HepG2 (cell line): ENCODE data around the gene STEAP3. TPM values are rescaled to one million over a fixed set of nuclear protein-coding genes. Genes with fewer than 3 reads are reported as not detected.

ENCODE experiments used
- ATAC-seq: fragments of 200-7000 bp; cut with Tn5 transposase; 3 replicates; pipeline ENCODE4 v1.9.1; 2020; ENCODE audit warnings: mild to moderate bottlenecking, moderate library complexity
- BruUV-seq: library from RNA; stranded (reverse); fragments of 400-500 nt; replicated peaks from 2 replicates; lab custom pipeline; 2021; lab: Mats Ljungman, UMichigan
- CTCF ChIA-PET: fragments of 300-600 bp; formaldehyde crosslinking; extraction: SDS; loops from one replicate; lab custom pipeline; 2021; ENCODE audit warnings: low total read pairs, inconsistent platforms, low intra/inter-chr PET ratio; lab: Yijun Ruan, JAX
- POLR2A ChIA-PET: fragments of 350-600 bp; sonication (Branson Sonifier 250); formaldehyde crosslinking; loops from one replicate; lab custom pipeline; 2020; ENCODE audit warnings: antibody characterized with exemption, inconsistent platforms; lab: Yijun Ruan, JAX
- DNase-seq: peaks from one replicate; pipeline ENCODE4 v3.0.0-alpha.2; 2015; ENCODE audit warnings: low spot score
- FAIRE-seq: peaks from 3 replicates; lab custom pipeline; 2011; peaks lifted over from hg19 to GRCh38; lab: Jason Lieb, UNC
- H2AFZ ChIP-seq: one replicate; pipeline ENCODE4 v1.6.1; 2011; ENCODE audit warnings: low read length, inconsistent platforms
- H3K27ac ChIP-seq: fragments of 300-600 bp; 3 replicates; pipeline ENCODE4 v1.8.0; 2011; ENCODE audit warnings: mixed run types, mild to moderate bottlenecking, mixed read lengths, low read length, inconsistent platforms; ENCODE audit not compliant: insufficient read depth; ENCODE audit errors: extremely low read length
- H3K27me3 ChIP-seq, 2 experiments: fragments of 200-600 bp in 1 of 2; 2 replicates in 1 of 2; 3 replicates in 1 of 2; pipeline versions ENCODE4 v1.6.0 to v1.8.0; 2011; ENCODE audit warnings: low read length in 2 of 2, mild to moderate bottlenecking in 2 of 2, moderate library complexity in 2 of 2, inconsistent platforms in 1 of 2; ENCODE audit not compliant: insufficient read depth in 2 of 2, control insufficient read depth in 1 of 2
- H3K36me3 ChIP-seq, 2 experiments: fragments of 200-600 bp in 1 of 2; replicated peaks in 1 of 2; 2 replicates in 1 of 2; 3 replicates in 1 of 2; pipeline versions ENCODE4 v1.5.1 to v1.8.0; 2011; ENCODE audit warnings: low read length in 2 of 2, inconsistent platforms in 1 of 2; ENCODE audit not compliant: insufficient read depth in 2 of 2, control insufficient read depth in 1 of 2
- H3K4me1 ChIP-seq: 2 replicates; pipeline ENCODE4 v1.5.1; 2012; ENCODE audit warnings: low read length, inconsistent platforms; ENCODE audit not compliant: insufficient read depth
- H3K4me2 ChIP-seq: 2 replicates; pipeline ENCODE4 v1.6.0; 2011; ENCODE audit warnings: low read depth, low read length, inconsistent platforms
- H3K4me3 ChIP-seq, 3 experiments: fragments of 200-600 bp in 1 of 3; sonication (generic), shearing (Covaris generic) in 1 of 3; replicated peaks in 1 of 3; 2 replicates each; pipeline ENCODE4 v1.5.1; 2011 to 2016; ENCODE audit warnings: low read length in 3 of 3, inconsistent platforms in 2 of 3, low read depth in 2 of 3, mild to moderate bottlenecking in 2 of 3, control low read depth in 1 of 3, mixed read lengths in 1 of 3; ENCODE audit not compliant: insufficient read depth in 1 of 3
- H3K79me2 ChIP-seq: one replicate; pipeline ENCODE4 v1.6.1; 2011; ENCODE audit warnings: low read length, inconsistent platforms; ENCODE audit not compliant: insufficient read depth
- H3K9ac ChIP-seq: 2 replicates; pipeline ENCODE4 v1.6.0; 2011; ENCODE audit warnings: mild to moderate bottlenecking, low read depth, low read length, inconsistent platforms; ENCODE audit not compliant: insufficient read depth
- H3K9me3 ChIP-seq: 2 replicates; pipeline ENCODE4 v1.5.1; 2012; ENCODE audit warnings: mild to moderate bottlenecking, low read length
- H4K20me1 ChIP-seq: 2 replicates; pipeline ENCODE4 v1.6.0; 2011; ENCODE audit warnings: inconsistent platforms, mild to moderate bottlenecking, low read length, moderate library complexity; ENCODE audit not compliant: insufficient read depth
- AKAP8 ChIP-seq: sonication (generic); formaldehyde crosslinking; IDR thresholded peaks from 2 replicates; pipeline ENCODE4 v1.5.1; 2020; ENCODE audit warnings: mild to moderate bottlenecking, missing genetic modification reagents
- ATM ChIP-seq: fragments of 450-650 bp; IDR thresholded peaks from 2 replicates; pipeline ENCODE4 v1.7.1; 2017; ENCODE audit warnings: mild to moderate bottlenecking, borderline replicate concordance
- CENPT ChIP-seq: sonication (generic); formaldehyde crosslinking; IDR thresholded peaks from 2 replicates; pipeline ENCODE4 v1.8.0; 2022; ENCODE audit warnings: low read depth, mild to moderate bottlenecking, moderate library complexity, missing genetic modification reagents
- CREM ChIP-seq, 2 experiments: sonication (generic) in 1 of 2; formaldehyde crosslinking in 1 of 2; IDR thresholded peaks; 2 replicates each; pipeline versions ENCODE4 v1.4.0 to v1.6.1; 2016 to 2020; ENCODE audit warnings: antibody characterized with exemption in 1 of 2, mild to moderate bottlenecking in 1 of 2, missing genetic modification reagents in 1 of 2
- HDAC1 ChIP-seq: sonication (generic); formaldehyde crosslinking; IDR thresholded peaks from 2 replicates; pipeline ENCODE4 v1.5.1; 2020; ENCODE audit warnings: mild to moderate bottlenecking, missing genetic modification reagents
- HNF4A ChIP-seq: sonication (generic); formaldehyde crosslinking; IDR thresholded peaks from 2 replicates; pipeline ENCODE4 v1.4.0; 2020; ENCODE audit warnings: missing genetic modification reagents
- KLF15 ChIP-seq: sonication (generic); formaldehyde crosslinking; IDR thresholded peaks from 2 replicates; pipeline ENCODE4 v1.8.1; 2023; ENCODE audit warnings: borderline replicate concordance, mild to moderate bottlenecking, inconsistent platforms, missing genetic modification reagents, mixed read lengths
- MTF2 ChIP-seq: sonication (generic); formaldehyde crosslinking; IDR thresholded peaks from 2 replicates; pipeline ENCODE4 v1.5.0; 2020; ENCODE audit warnings: missing genetic modification reagents, borderline replicate concordance
- NFIC ChIP-seq: IDR thresholded peaks from 2 replicates; pipeline ENCODE4 v1.6.1; 2012; ENCODE audit warnings: mild to moderate bottlenecking, low read length, inconsistent platforms
- NFKB2 ChIP-seq: sonication (generic); formaldehyde crosslinking; IDR thresholded peaks from 2 replicates; pipeline ENCODE4 v1.4.0; 2020; ENCODE audit warnings: missing genetic modification reagents, borderline replicate concordance
- PAWR ChIP-seq: sonication (generic); formaldehyde crosslinking; IDR thresholded peaks from 2 replicates; pipeline ENCODE4 v1.4.0; 2020; ENCODE audit warnings: missing genetic modification reagents, mild to moderate bottlenecking, borderline replicate concordance
- RARA ChIP-seq: IDR thresholded peaks from 2 replicates; pipeline ENCODE4 v1.6.1; 2016; ENCODE audit warnings: missing genetic modification reagents, missing compliant biosample characterization
- SMAD9 ChIP-seq: sonication (generic); formaldehyde crosslinking; IDR thresholded peaks from 2 replicates; pipeline ENCODE4 v1.5.1; 2020; ENCODE audit warnings: mild to moderate bottlenecking, missing genetic modification reagents
- TCF7 ChIP-seq: sonication (generic); IDR thresholded peaks from 2 replicates; pipeline ENCODE4 v1.6.1; 2016; ENCODE audit warnings: antibody characterized with exemption, low read depth
- ZKSCAN5 ChIP-seq: sonication (generic); formaldehyde crosslinking; IDR thresholded peaks from 2 replicates; pipeline ENCODE4 v1.5.1; 2020; ENCODE audit warnings: mild to moderate bottlenecking, missing genetic modification reagents
- ZMAT3 ChIP-seq: sonication (generic); formaldehyde crosslinking; conservative IDR thresholded peaks from 2 replicates; pipeline ENCODE4 v1.7.0; 2021; ENCODE audit warnings: missing genetic modification reagents
- ZNF33A ChIP-seq: sonication (generic); formaldehyde crosslinking; IDR thresholded peaks from 2 replicates; pipeline ENCODE4 v1.5.1; 2020; ENCODE audit warnings: missing genetic modification reagents, mild to moderate bottlenecking, moderate library complexity, borderline replicate concordance
- ZNF713 ChIP-seq: sonication (generic); formaldehyde crosslinking; IDR thresholded peaks from 2 replicates; pipeline ENCODE4 v1.4.0; 2020; ENCODE audit warnings: mild to moderate bottlenecking, missing genetic modification reagents
- WGBS: methylation state at CpG from one replicate; pipeline ENCODE4 v1.1.6; 2017; ENCODE audit warnings: low lambda C conversion rate; 5-methylcytosine and 5-hydroxymethylcytosine counted together
- in situ Hi-C: cut with HindIII; loops from 2 replicates; pipeline ENCODE4 v1.10.0; 2017; ENCODE audit warnings: low pct_unique_long_range_greater_than_20kb; ENCODE audit not compliant: extremely low pct_ligation_motif_present
- intact Hi-C: fragments of 100-400 bp; cut with micrococcal nuclease; formaldehyde crosslinking; loops from one replicate; pipeline ENCODE4 v1.10.0; 2022; ENCODE audit not compliant: unreplicated experiment
- polyA plus RNA-seq, 8 experiments: library from polyadenylated mRNA; depleted of rRNA in 3 of 8; stranded (reverse) in 7 of 8; unstranded in 1 of 8; fragments of >200 nt; fragmentation: Illumina TruSeq in 4 of 8; extraction: Trizol in 4 of 8; gene quantifications; 2 replicates each; pipeline versions ENCODE4 v1.2.1 to v1.2.3, GENCODE V29; 2011 to 2016; ENCODE audit warnings: low read depth in 4 of 8, missing spikeins in 1 of 8, mixed read lengths in 1 of 8; ENCODE audit not compliant: insufficient read depth in 1 of 8
- total RNA-seq, 5 experiments: library from RNA; depleted of rRNA; stranded (reverse); fragments of >200 nt; fragmentation: Illumina TruSeq; extraction: Trizol; gene quantifications; 2 replicates each; pipeline ENCODE4 v1.2.3, GENCODE V29; 2016; ENCODE audit warnings: low read depth in 1 of 5
- TF ChIP-seq, protein P1 (sequence below): sonication (generic); formaldehyde crosslinking; IDR thresholded peaks from 2 replicates; pipeline ENCODE4 v1.4.0; 2020; ENCODE audit warnings: missing genetic modification reagents, borderline replicate concordance
- TF ChIP-seq, protein P2 (sequence below): sonication (generic); formaldehyde crosslinking; conservative IDR thresholded peaks from 2 replicates; pipeline ENCODE4 v1.8.1; 2023; ENCODE audit warnings: missing genetic modification reagents

STEAP3 gene
- total and polyA plus RNA-seq, 2 of the 13 experiments (the other 11 are each of a cell fraction or from before 2014, with no cell fraction given) = 7.3 to 21.1 TPM

DNA sequence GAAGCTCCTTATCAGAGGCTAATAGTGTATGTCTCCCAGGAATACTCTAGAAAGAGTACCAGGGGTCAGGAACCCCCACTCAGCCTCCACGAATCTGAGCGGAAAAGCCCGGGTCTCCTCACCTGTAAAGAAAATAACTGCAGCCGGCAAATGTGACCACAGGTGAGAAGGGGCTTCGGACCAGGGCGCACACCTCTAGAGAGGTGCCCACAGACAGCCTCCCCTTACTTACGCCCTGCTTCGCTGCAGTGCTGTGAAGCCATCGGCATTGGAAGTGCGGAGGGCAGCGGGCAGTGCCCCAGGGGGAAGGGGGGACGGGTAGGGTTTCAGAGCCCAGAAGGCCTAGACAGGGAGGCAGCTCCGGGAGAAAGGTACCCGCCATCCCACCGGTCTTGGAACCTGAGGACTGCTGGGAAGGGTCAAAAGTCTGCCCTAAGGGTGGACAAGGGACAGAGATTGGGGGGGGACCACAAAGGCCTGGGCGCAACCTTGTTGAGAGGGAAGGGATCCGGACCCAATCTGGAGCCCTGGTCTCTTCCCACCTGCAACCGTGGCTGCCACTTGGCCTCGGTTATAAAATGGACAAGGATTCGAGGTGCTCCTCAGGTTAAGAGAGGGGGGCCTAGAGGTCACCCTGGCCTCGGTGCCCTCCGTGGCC, 642 bp upstream of the STEAP3 start:
- H3K9ac ChIP-seq = peak overlapping the region; percentile 78
- WGBS = 29% methylated on average over 19 of the region's 22 CpGs
- peaks cover 62% of the 10 kb centered on the region for H3K4me1 ChIP-seq
- no peak for FAIRE-seq
- H2AFZ ChIP-seq = peak overlapping the region; percentile 43
- H3K27ac ChIP-seq = no peak overlapping the region
- intact Hi-C loops = loop anchor here (2.0 kb wide), 1 partner anchor 144 kb away; the partner anchor contains the start of genes C2orf76 and DBI
- BruUV-seq = TSS peak; percentile 93
- peak overlapping the region; percentile 71 to 87 (median 78) for H3K4me3 ChIP-seq
- H3K79me2 ChIP-seq = no peaks in the 10 kb centered on the region
- no peak for DNase-seq
- in situ Hi-C loops = loop anchor here (5.0 kb wide), 2 partner anchors 39 to 259 kb away; no protein-coding TSS in a partner anchor
- H3K4me2 ChIP-seq = peak overlapping the region; percentile 99
- H4K20me1 ChIP-seq = no peaks in the 10 kb centered on the region
- ATAC-seq = peak; percentile 7
- CTCF ChIA-PET = no interaction called here
- H3K9me3 ChIP-seq = no peaks in the 10 kb centered on the region
- 0 out of 5 replicates have a peak, but pooled peaks cover 0 to 4% of the 10 kb centered on the region in 2 experiments for H3K36me3 ChIP-seq
- POLR2A ChIA-PET = interaction anchor here (0.9 to 1.5 kb wide), 10 partner anchors 11 to 456 kb away, joined by 3 to 6 read pairs (median 4); partner anchors contain the start of gene TMEM177
- H3K27me3 ChIP-seq = 0 out of 5 replicates have a peak, but pooled peaks cover 0 to 4% of the 10 kb centered on the region in 2 experiments
- TF ChIP-seq NFKB2 (CRISPR knock-in tag) = 0 out of 2 replicates have a peak, but pooled peaks have one; percentile 15
- TF ChIP-seq PAWR (CRISPR knock-in tag) = no peak
- no peak for TF ChIP-seq TCF7
- TF ChIP-seq SMAD9 (CRISPR knock-in tag) = 0 out of 2 replicates have a peak, but pooled peaks have one; percentile 31
- no peak for TF ChIP-seq ZNF33A (CRISPR knock-in tag)
- TF ChIP-seq, protein P1, sequence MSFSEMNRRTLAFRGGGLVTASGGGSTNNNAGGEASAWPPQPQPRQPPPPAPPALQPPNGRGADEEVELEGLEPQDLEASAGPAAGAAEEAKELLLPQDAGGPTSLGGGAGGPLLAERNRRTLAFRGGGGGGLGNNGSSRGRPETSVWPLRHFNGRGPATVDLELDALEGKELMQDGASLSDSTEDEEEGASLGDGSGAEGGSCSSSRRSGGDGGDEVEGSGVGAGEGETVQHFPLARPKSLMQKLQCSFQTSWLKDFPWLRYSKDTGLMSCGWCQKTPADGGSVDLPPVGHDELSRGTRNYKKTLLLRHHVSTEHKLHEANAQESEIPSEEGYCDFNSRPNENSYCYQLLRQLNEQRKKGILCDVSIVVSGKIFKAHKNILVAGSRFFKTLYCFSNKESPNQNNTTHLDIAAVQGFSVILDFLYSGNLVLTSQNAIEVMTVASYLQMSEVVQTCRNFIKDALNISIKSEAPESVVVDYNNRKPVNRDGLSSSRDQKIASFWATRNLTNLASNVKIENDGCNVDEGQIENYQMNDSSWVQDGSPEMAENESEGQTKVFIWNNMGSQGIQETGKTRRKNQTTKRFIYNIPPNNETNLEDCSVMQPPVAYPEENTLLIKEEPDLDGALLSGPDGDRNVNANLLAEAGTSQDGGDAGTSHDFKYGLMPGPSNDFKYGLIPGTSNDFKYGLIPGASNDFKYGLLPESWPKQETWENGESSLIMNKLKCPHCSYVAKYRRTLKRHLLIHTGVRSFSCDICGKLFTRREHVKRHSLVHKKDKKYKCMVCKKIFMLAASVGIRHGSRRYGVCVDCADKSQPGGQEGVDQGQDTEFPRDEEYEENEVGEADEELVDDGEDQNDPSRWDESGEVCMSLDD (CRISPR knock-in tag) = no peak
- 0 out of 2 replicates have a peak, but pooled peaks have one; percentile 8 for TF ChIP-seq HNF4A (CRISPR knock-in tag)
- no peak for TF ChIP-seq NFIC
- no peak for TF ChIP-seq RARA (CRISPR knock-in tag)
- TF ChIP-seq MTF2 = no peak
- TF ChIP-seq ZMAT3 (CRISPR knock-in tag) = no peak
- no peak for TF ChIP-seq HDAC1
- 0 out of 2 replicates have a peak, but pooled peaks have one; percentile 57 for TF ChIP-seq CENPT (CRISPR knock-in tag)
- 0 out of 2 replicates have a peak, but pooled peaks have one; percentile 39 for TF ChIP-seq ZKSCAN5 (CRISPR knock-in tag)
- TF ChIP-seq ATM = no peak
- no peak for TF ChIP-seq CREM (IDR thresholded peaks at IDR 0.05)
- TF ChIP-seq CREM (CRISPR knock-in tag; IDR thresholded peaks at IDR 0.05) = no peak
- TF ChIP-seq KLF15 = no peak
- TF ChIP-seq ZNF713 (CRISPR knock-in tag) = no peak
- TF ChIP-seq AKAP8 (CRISPR knock-in tag) = 0 out of 2 replicates have a peak, but pooled peaks have one; percentile 38
- TF ChIP-seq, protein P2, sequence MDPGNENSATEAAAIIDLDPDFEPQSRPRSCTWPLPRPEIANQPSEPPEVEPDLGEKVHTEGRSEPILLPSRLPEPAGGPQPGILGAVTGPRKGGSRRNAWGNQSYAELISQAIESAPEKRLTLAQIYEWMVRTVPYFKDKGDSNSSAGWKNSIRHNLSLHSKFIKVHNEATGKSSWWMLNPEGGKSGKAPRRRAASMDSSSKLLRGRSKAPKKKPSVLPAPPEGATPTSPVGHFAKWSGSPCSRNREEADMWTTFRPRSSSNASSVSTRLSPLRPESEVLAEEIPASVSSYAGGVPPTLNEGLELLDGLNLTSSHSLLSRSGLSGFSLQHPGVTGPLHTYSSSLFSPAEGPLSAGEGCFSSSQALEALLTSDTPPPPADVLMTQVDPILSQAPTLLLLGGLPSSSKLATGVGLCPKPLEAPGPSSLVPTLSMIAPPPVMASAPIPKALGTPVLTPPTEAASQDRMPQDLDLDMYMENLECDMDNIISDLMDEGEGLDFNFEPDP (CRISPR knock-in tag) = 0 out of 2 replicates have a peak, but pooled peaks have one; percentile 68
